Neural cell (in vitro differentiated cells): ENCODE results near the gene MYBPC2.

Experiments
- EZH2 ChIP-seq: fragments of 200-600, 300-800 bp; shearing (Covaris generic), sonication (generic); IDR thresholded peaks from 2 replicates; pipeline ENCODE4 v1.6.1; 2014; ENCODE audit warnings: antibody characterized with exemption, low read length, borderline replicate concordance, mild to moderate bottlenecking; ENCODE audit not compliant: insufficient read depth, poor library complexity, severe bottlenecking
- MXI1 ChIP-seq: fragments of 450-650 bp; conservative IDR thresholded peaks from 2 replicates; pipeline ENCODE4 v1.6.1; 2014; ENCODE audit warnings: antibody characterized with exemption, mild to moderate bottlenecking; ENCODE audit not compliant: poor library complexity, severe bottlenecking
- POLR2AphosphoS5 ChIP-seq: IDR thresholded peaks from 2 replicates; pipeline ENCODE4 v1.6.1; 2012
- RAD21 ChIP-seq: fragments of 450-650 bp; conservative IDR thresholded peaks from 2 replicates; pipeline ENCODE4 v1.6.1; 2014; ENCODE audit warnings: antibody characterized with exemption, mild to moderate bottlenecking, moderate library complexity
- REST ChIP-seq: IDR thresholded peaks from 2 replicates; pipeline ENCODE4 v1.6.1; 2012; ENCODE audit warnings: borderline replicate concordance
- SMC3 ChIP-seq: fragments of 450-650 bp; conservative IDR thresholded peaks from 2 replicates; pipeline ENCODE4 v1.6.1; 2014; ENCODE audit warnings: antibody characterized with exemption, mild to moderate bottlenecking, moderate library complexity; ENCODE audit not compliant: poor library complexity
- TAF1 ChIP-seq: IDR thresholded peaks from 2 replicates; pipeline ENCODE4 v1.6.1; 2012; ENCODE audit warnings: low read depth
- TF ChIP-seq, protein P1 (sequence below): fragments of 450-650 bp; IDR thresholded peaks from 2 replicates; pipeline ENCODE4 v1.5.1; 2014; ENCODE audit warnings: antibody characterized with exemption, mild to moderate bottlenecking, moderate library complexity; ENCODE audit not compliant: poor library complexity, severe bottlenecking

DNA sequence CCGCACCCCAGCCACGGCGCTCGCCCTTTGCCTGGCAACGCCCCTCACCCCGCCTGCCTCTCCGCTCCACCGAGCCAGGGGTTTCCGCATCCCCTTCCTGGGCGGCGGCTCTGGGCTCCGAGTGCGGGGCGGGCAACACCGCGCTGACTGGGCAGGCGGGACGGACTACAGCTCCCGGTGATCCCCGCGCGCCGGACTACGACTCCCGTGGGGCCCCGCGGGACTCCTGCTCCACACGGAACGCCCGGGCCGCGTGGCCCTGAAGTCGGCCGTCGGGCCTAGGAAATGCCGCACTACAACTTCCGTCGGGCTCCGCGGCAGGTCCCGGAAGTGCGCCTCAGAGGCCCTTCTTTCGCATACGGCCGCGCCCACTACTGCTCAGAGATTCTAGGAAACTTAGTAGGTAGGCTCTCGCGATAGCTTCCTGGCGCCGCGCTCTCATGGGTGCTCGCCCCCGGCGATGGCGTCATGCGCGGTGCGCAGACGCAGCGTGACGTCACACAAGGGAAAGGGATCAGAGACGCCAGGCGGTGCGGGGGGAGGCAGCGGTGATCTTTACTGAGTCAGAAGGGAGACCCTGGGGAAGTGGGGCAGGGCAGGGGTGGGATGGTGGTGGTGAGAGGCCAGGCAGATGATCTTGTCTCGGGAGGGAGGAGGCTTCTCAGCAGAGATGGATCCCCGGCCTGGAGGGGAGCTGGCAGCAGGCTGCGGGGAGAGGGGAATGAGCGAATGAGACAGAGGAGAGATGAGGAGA lies 78.6 kb downstream of the MYBPC2 start, which contains the start of gene JOSD2:
- TF ChIP-seq TAF1 (no peak), SMC3 (no peak), RAD21 (peak; percentile 49), POLR2AphosphoS5 (peak; percentile 77), EZH2 (no peak), REST (peak; percentile 42), MXI1 (peak; percentile 92)
- TF ChIP-seq, protein P1, sequence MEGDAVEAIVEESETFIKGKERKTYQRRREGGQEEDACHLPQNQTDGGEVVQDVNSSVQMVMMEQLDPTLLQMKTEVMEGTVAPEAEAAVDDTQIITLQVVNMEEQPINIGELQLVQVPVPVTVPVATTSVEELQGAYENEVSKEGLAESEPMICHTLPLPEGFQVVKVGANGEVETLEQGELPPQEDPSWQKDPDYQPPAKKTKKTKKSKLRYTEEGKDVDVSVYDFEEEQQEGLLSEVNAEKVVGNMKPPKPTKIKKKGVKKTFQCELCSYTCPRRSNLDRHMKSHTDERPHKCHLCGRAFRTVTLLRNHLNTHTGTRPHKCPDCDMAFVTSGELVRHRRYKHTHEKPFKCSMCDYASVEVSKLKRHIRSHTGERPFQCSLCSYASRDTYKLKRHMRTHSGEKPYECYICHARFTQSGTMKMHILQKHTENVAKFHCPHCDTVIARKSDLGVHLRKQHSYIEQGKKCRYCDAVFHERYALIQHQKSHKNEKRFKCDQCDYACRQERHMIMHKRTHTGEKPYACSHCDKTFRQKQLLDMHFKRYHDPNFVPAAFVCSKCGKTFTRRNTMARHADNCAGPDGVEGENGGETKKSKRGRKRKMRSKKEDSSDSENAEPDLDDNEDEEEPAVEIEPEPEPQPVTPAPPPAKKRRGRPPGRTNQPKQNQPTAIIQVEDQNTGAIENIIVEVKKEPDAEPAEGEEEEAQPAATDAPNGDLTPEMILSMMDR: peak; percentile 27
